ENCODE results near the gene TMEM74B. TPM values are rescaled to one million over a fixed set of nuclear protein-coding genes. Genes with fewer than 3 reads are reported as not detected.

Gene TMEM74B
- total RNA-seq, 1 experiment from 2014 or later = 4.9 TPM

GRCh38 chr20:1183153-1183552 is 1.6 kb downstream of the TMEM74B start:
- Histone ChIP-seq H4K91ac (ENCODE audit: insufficient read length, low read depth, low read length) (no peak overlapping the region), H3T11ph (ENCODE audit: low read length) (no peak overlapping the region), H3K9me3 (ENCODE audit: control insufficient read depth, low read depth, low read length) (no peaks in the 10 kb centered on the region), H3K79me2 (ENCODE audit: insufficient read depth, low read length) (no peaks in the 10 kb centered on the region), H4K8ac (replicated peaks; ENCODE audit: insufficient read length, low read depth, low read length) (no peak overlapping the region), H3K56ac (ENCODE audit: insufficient read length, low read depth, low read length) (no peak overlapping the region), H2BK12ac (ENCODE audit: insufficient read length, low read depth, low read length) (no peak overlapping the region), H3K9ac (ENCODE audit: extremely low read depth, insufficient read length, low read length) (no peak overlapping the region), H3K14ac (ENCODE audit: insufficient read depth, low read length) (no peak overlapping the region), H3K4me2 (ENCODE audit: insufficient read depth, insufficient read length, low read length) (no peak overlapping the region), H2AK5ac (ENCODE audit: insufficient read length, low read length) (no peak overlapping the region), H3K4me1 (ENCODE audit: insufficient read depth, low read length) (peaks cover 9% of the 10 kb centered on the region; the same call in 1 of the 2 replicates), H2BK120ac (ENCODE audit: low read depth, low read length, poor library complexity, severe bottlenecking) (no peak overlapping the region), H3K23ac (ENCODE audit: insufficient read length, low read depth, low read length) (no peak overlapping the region), H3K23me2 (ENCODE audit: insufficient read length, low read depth, low read length, poor library complexity, severe bottlenecking) (peaks cover 4% of the 10 kb centered on the region), H2AFZ (ENCODE audit: low read length) (no peak overlapping the region), H3K79me1 (ENCODE audit: insufficient read depth, low read depth, low read length, poor library complexity, severe bottlenecking) (no peaks in the 10 kb centered on the region), H3K27ac (ENCODE audit: insufficient read length, low read depth, low read length) (no peak overlapping the region), H4K5ac (ENCODE audit: insufficient read length, low read depth, low read length) (no peak overlapping the region), H3K18ac (ENCODE audit: insufficient read length, low read depth, low read length) (no peak overlapping the region), H4K20me1 (ENCODE audit: control insufficient read depth, insufficient read depth, insufficient read length) (no peaks in the 10 kb centered on the region), H2BK5ac (ENCODE audit: insufficient read length, low read length) (no peak overlapping the region), H2BK15ac (ENCODE audit: low read depth, low read length) (no peak overlapping the region), H2BK20ac (ENCODE audit: low read depth, low read length, poor library complexity, severe bottlenecking) (no peak overlapping the region), H3K4ac (ENCODE audit: low read depth, low read length) (no peak overlapping the region), H3K27me3 (ENCODE audit: insufficient read depth, low read length) (peaks cover 16% of the 10 kb centered on the region; the same call in 1 of the 2 replicates)
- no peaks in the 10 kb centered on the region; a peak in 2 of 5 replicates for H3K9me3 Mint-ChIP-seq
- H3K27ac Mint-ChIP-seq = peak overlapping the region in 1 of 3 experiments; percentile 42; a peak in 1 of 7 replicates
- peaks cover 37% of the 10 kb centered on the region for H3K27me3 Mint-ChIP-seq (ENCODE audit: low read depth)
- no CpG with 5 or more reads among the region's 6 CpGs for WGBS (ENCODE audit: extremely low coverage, insufficient read length, low lambda C conversion rate)
- peaks cover 0 to 5% (median 4%) of the 10 kb centered on the region in 3 experiments; a peak in 2 of 7 replicates for H3K36me3 Mint-ChIP-seq (ENCODE audit: insufficient read depth in 1 of 3, low read depth in 3 of 3)
- TF ChIP-seq, protein P1, sequence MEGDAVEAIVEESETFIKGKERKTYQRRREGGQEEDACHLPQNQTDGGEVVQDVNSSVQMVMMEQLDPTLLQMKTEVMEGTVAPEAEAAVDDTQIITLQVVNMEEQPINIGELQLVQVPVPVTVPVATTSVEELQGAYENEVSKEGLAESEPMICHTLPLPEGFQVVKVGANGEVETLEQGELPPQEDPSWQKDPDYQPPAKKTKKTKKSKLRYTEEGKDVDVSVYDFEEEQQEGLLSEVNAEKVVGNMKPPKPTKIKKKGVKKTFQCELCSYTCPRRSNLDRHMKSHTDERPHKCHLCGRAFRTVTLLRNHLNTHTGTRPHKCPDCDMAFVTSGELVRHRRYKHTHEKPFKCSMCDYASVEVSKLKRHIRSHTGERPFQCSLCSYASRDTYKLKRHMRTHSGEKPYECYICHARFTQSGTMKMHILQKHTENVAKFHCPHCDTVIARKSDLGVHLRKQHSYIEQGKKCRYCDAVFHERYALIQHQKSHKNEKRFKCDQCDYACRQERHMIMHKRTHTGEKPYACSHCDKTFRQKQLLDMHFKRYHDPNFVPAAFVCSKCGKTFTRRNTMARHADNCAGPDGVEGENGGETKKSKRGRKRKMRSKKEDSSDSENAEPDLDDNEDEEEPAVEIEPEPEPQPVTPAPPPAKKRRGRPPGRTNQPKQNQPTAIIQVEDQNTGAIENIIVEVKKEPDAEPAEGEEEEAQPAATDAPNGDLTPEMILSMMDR (conservative IDR thresholded peaks at IDR 0.05) = no peak
- no peak for DNase-seq
- peaks cover 18 to 21% of the 10 kb centered on the region in 2 experiments for H3K4me1 Mint-ChIP-seq
- H3K4me3 Mint-ChIP-seq = no peak overlapping the region; a peak in 1 of 5 replicates

All from H9 (cell line).